Panc1 (cell line): ENCODE measurements around the gene ALKBH1. TPM values are rescaled to one million over a fixed set of nuclear protein-coding genes. Genes with fewer than 3 reads are reported as not detected.

Source experiments
- ATAC-seq: fragments of 200-7000 bp; cut with Tn5 transposase; 2 replicates; pipeline ENCODE4 v1.9.1; 2020; ENCODE audit warnings: mild to moderate bottlenecking, moderate library complexity
- BruUV-seq: library from RNA; stranded (reverse); fragments of 400-500 nt; replicated peaks from 2 replicates; lab custom pipeline; 2021; lab: Mats Ljungman, UMichigan
- CTCF ChIA-PET: fragments of 300-600 bp; sonication (Branson Sonifier 250); formaldehyde crosslinking; loops from one replicate; lab custom pipeline; 2022; ENCODE audit warnings: antibody characterized with exemption; lab: Charles Lee
- POLR2A ChIA-PET: fragments of 300-600 bp; sonication (Branson Sonifier 250); formaldehyde crosslinking; loops from one replicate; lab custom pipeline; 2022; ENCODE audit warnings: antibody characterized with exemption; lab: Charles Lee
- DNase-seq: peaks from one replicate; pipeline ENCODE4 v3.0.0-alpha.2; 2010; ENCODE audit warnings: low read depth, low spot score
- H3K27ac ChIP-seq: 2 replicates; pipeline ENCODE4 v1.5.1; 2011; ENCODE audit warnings: mild to moderate bottlenecking, low read length, inconsistent platforms
- H3K27me3 ChIP-seq: fragments of 200-500 bp; sonication (Bioruptor generic); 2 replicates; pipeline ENCODE4 v1.6.0; 2014; ENCODE audit warnings: low read length, inconsistent platforms; ENCODE audit not compliant: control insufficient read depth, insufficient read depth
- H3K36me3 ChIP-seq: fragments of 200-500 bp; sonication (Bioruptor generic); 2 replicates; pipeline ENCODE4 v1.5.1; 2014; ENCODE audit warnings: inconsistent platforms, mild to moderate bottlenecking, low read length, moderate library complexity; ENCODE audit not compliant: control insufficient read depth, insufficient read depth
- H3K4me1 ChIP-seq: 2 replicates; pipeline ENCODE4 v1.5.1; 2011; ENCODE audit warnings: inconsistent platforms, mild to moderate bottlenecking, low read length, moderate library complexity; ENCODE audit not compliant: control insufficient read depth, insufficient read depth
- H3K4me3 ChIP-seq, 2 experiments: 2 replicates each; pipeline ENCODE4 v1.5.1; 2011 to 2012; ENCODE audit warnings: low read depth in 2 of 2, low read length in 2 of 2, mild to moderate bottlenecking in 2 of 2, inconsistent platforms in 1 of 2, moderate library complexity in 1 of 2
- H3K9me3 ChIP-seq: fragments of 200-500 bp; sonication (Bioruptor generic); 2 replicates; pipeline ENCODE4 v1.5.1; 2014; ENCODE audit warnings: low read depth, mild to moderate bottlenecking, inconsistent platforms, low read length, moderate library complexity; ENCODE audit not compliant: control insufficient read depth, insufficient read depth
- POLR2AphosphoS5 ChIP-seq: IDR thresholded peaks from 2 replicates; pipeline ENCODE4 v1.6.1; 2012; ENCODE audit warnings: mild to moderate bottlenecking, low read depth, low read length, moderate library complexity
- SIN3A ChIP-seq: IDR thresholded peaks from 2 replicates; pipeline ENCODE4 v1.6.1; 2012; ENCODE audit warnings: low read depth, mild to moderate bottlenecking, low read length, moderate library complexity, borderline replicate concordance; ENCODE audit not compliant: insufficient read depth
- TCF7L2 ChIP-seq: IDR thresholded peaks from 2 replicates; pipeline ENCODE4 v1.6.1; 2011; ENCODE audit warnings: mild to moderate bottlenecking, low read depth, low read length, inconsistent platforms
- in situ Hi-C: cut with HindIII; loops from 2 replicates; pipeline ENCODE4 v1.10.0; 2016; ENCODE audit warnings: low sequenced_read_pairs, low pct_unique_long_range_greater_than_20kb
- intact Hi-C: fragments of 100-400 bp; cut with micrococcal nuclease; formaldehyde crosslinking; loops from one replicate; pipeline ENCODE4 v1.10.0; 2022; ENCODE audit not compliant: unreplicated experiment
- total RNA-seq: library from RNA; stranded (reverse); gene quantifications from one replicate; pipeline ENCODE4 v1.2.1, GENCODE V29; 2021; ENCODE audit not compliant: unreplicated experiment
- TF ChIP-seq, protein P1 (sequence below): fragments of 450-650 bp; IDR thresholded peaks from 2 replicates; pipeline ENCODE4 v1.5.1; 2017; ENCODE audit warnings: mild to moderate bottlenecking
- TF ChIP-seq, protein P2 (sequence below), 2 experiments: IDR thresholded peaks; 2 replicates each; pipeline ENCODE4 v1.6.1; 2011 to 2012; ENCODE audit warnings: low read depth in 2 of 2, control low read depth in 1 of 2, low read length in 1 of 2, mild to moderate bottlenecking in 1 of 2, moderate library complexity in 1 of 2; ENCODE audit not compliant: insufficient read depth in 1 of 2

ALKBH1 gene
- total RNA-seq, 1 experiment from 2014 or later = 13.0 TPM

DNA sequence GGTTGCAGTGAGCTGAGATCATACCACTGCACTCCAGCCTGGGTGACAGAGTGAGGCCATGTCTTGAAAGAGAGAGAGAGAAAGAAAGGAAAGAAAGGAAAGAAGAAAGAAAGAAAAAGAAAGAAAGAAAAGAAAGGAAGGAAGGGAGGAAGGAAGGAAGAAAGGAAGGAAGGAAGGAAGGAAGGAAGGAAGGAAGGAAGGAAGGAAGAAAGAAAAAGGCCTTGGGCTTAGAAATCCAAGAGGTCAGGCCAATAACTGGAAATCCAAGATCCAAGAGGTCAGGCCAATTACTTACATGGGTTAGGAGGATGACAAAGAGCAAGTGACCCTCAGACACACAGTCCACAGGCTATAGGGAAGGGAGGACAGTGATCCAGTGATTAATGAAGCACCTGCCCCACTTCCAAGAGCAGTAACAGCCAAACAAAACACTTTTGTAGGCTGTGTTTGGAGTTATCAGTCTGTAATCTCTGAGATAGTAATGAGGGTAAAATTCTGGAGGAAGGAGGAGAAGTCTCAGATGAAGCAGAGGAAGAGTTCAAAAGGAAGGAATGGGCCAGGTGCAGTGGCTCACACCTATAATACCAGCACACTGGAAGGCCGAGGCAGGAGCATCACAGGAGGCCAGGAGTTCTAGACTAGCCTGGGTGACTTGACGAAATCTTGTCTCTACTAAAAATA lies 59.2 kb downstream of the ALKBH1 start:
- no TSS peak for BruUV-seq

DNA sequence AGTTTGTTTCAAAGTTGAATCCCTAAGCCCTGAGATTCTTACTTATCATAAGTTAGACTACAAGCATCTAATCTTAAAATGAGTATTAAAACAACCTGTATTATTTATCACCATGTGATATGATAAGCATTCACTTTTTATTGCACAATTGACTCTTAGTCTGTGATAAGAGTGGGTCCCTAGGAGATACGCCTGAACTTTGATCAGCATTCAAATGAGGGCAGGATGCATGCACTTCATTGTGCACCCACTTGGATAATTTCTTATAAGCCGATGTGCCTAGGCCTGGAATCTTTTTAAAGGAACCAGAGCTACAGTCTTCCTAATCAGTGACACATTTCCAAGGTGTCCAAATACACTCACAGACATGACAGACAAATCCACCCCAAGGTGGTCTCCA lies 60.0 kb downstream of the ALKBH1 start:
- DNase-seq (no peak), ATAC-seq (no peak)
- Histone ChIP-seq H3K4me3 (no peak overlapping the region), H3K4me1 (no peaks in the 10 kb centered on the region), H3K27ac (no peak overlapping the region), H3K9me3 (no peaks in the 10 kb centered on the region), H3K36me3 (no peaks in the 10 kb centered on the region), H3K27me3 (no peaks in the 10 kb centered on the region)
- ChIA-PET POLR2A (no interaction called here), CTCF (interaction anchor here (0.7 kb wide), 1 partner anchor 59 kb away, joined by 6 read pairs; no protein-coding TSS in a partner anchor)
- BruUV-seq = no TSS peak
- intact Hi-C loops = no loop called here
- TF ChIP-seq SIN3A (no peak), POLR2AphosphoS5 (no peak), TCF7L2 (no peak)
- TF ChIP-seq, protein P1, sequence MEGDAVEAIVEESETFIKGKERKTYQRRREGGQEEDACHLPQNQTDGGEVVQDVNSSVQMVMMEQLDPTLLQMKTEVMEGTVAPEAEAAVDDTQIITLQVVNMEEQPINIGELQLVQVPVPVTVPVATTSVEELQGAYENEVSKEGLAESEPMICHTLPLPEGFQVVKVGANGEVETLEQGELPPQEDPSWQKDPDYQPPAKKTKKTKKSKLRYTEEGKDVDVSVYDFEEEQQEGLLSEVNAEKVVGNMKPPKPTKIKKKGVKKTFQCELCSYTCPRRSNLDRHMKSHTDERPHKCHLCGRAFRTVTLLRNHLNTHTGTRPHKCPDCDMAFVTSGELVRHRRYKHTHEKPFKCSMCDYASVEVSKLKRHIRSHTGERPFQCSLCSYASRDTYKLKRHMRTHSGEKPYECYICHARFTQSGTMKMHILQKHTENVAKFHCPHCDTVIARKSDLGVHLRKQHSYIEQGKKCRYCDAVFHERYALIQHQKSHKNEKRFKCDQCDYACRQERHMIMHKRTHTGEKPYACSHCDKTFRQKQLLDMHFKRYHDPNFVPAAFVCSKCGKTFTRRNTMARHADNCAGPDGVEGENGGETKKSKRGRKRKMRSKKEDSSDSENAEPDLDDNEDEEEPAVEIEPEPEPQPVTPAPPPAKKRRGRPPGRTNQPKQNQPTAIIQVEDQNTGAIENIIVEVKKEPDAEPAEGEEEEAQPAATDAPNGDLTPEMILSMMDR = no peak
- TF ChIP-seq, protein P2, sequence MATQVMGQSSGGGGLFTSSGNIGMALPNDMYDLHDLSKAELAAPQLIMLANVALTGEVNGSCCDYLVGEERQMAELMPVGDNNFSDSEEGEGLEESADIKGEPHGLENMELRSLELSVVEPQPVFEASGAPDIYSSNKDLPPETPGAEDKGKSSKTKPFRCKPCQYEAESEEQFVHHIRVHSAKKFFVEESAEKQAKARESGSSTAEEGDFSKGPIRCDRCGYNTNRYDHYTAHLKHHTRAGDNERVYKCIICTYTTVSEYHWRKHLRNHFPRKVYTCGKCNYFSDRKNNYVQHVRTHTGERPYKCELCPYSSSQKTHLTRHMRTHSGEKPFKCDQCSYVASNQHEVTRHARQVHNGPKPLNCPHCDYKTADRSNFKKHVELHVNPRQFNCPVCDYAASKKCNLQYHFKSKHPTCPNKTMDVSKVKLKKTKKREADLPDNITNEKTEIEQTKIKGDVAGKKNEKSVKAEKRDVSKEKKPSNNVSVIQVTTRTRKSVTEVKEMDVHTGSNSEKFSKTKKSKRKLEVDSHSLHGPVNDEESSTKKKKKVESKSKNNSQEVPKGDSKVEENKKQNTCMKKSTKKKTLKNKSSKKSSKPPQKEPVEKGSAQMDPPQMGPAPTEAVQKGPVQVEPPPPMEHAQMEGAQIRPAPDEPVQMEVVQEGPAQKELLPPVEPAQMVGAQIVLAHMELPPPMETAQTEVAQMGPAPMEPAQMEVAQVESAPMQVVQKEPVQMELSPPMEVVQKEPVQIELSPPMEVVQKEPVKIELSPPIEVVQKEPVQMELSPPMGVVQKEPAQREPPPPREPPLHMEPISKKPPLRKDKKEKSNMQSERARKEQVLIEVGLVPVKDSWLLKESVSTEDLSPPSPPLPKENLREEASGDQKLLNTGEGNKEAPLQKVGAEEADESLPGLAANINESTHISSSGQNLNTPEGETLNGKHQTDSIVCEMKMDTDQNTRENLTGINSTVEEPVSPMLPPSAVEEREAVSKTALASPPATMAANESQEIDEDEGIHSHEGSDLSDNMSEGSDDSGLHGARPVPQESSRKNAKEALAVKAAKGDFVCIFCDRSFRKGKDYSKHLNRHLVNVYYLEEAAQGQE (IDR thresholded peaks at IDR 0.05; ENCODE audit: insufficient read depth in 1 of 2, low read depth in 2 of 2, low read length in 1 of 2) = no peak
- in situ Hi-C loops = no loop called here

More for the DNA sequence above, 59.2 kb downstream of the ALKBH1 start:
- Histone ChIP-seq H3K27ac (no peak overlapping the region), H3K27me3 (no peaks in the 10 kb centered on the region), H3K36me3 (no peaks in the 10 kb centered on the region), H3K4me3 (no peak overlapping the region), H3K9me3 (no peaks in the 10 kb centered on the region), H3K4me1 (no peaks in the 10 kb centered on the region)
- DNase-seq (no peak), ATAC-seq (no peak)
- intact Hi-C loops = no loop called here
- TF ChIP-seq, protein P2 (IDR thresholded peaks at IDR 0.05; ENCODE audit: insufficient read depth in 1 of 2, low read depth in 2 of 2, low read length in 1 of 2) = no peak
- TF ChIP-seq SIN3A = no peak
- TF ChIP-seq, protein P1 = no peak
- TF ChIP-seq POLR2AphosphoS5 = no peak
- no peak for TF ChIP-seq TCF7L2
- in situ Hi-C loops = no loop called here
- POLR2A ChIA-PET = no interaction called here
- CTCF ChIA-PET = interaction anchor here (0.7 kb wide), 1 partner anchor 58 kb away, joined by 6 read pairs; no protein-coding TSS in a partner anchor
